Measurements from ENCODE around the gene PPARD.

PPARD gene

DNA sequence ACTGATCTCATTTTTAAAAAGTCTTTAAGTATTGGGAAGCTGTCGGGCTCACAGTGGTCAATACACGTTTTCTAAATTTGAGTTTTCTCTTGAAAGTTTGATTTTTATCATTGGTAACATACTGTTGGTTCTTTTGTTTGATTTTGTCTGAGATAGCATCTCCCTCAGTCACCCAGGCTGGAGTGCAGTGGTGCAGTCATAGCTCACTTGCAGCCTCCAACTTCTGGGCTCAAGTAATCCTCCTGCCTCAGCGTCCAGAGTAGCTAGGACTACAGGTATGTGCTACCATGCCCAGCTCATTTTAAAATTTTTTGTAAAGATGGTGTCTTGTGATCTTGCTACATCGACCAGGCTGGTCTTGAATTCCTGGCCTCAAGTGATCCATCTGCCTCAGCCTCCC lies 9.1 kb downstream of the PPARD start:
- Mint-ChIP-seq H3K4me1 (peaks cover 34% of the 10 kb centered on the region), H3K4me3 (no peak overlapping the region), H3K27ac (ENCODE audit: low read depth) (no peak overlapping the region), H3K36me3 (ENCODE audit: insufficient read depth) (peaks cover 52% of the 10 kb centered on the region), H3K9me3 (no peaks in the 10 kb centered on the region), H3K27me3 (no peaks in the 10 kb centered on the region)
- ATAC-seq (replicated peaks; ENCODE audit: extremely low read depth, poor library complexity, severe bottlenecking) (no peak), DNase-seq (ENCODE audit: low spot score in 2 of 2) (no peak)

- Mint-ChIP-seq H3K36me3 (ENCODE audit: insufficient read depth) (peaks cover 57% of the 10 kb centered on the region), H3K9me3 (no peaks in the 10 kb centered on the region), H3K27me3 (no peaks in the 10 kb centered on the region), H3K27ac (ENCODE audit: low read depth) (no peak overlapping the region), H3K4me1 (peaks cover 36% of the 10 kb centered on the region), H3K4me3 (no peak overlapping the region)
- ATAC-seq (replicated peaks; ENCODE audit: extremely low read depth, poor library complexity, severe bottlenecking): no peak
- DNase-seq (ENCODE audit: low spot score in 2 of 2): no peak
These were observed 10.4 kb downstream of the PPARD start for GRCh38 chr6:35352735-35353134.

GRCh38 chr6:35354361-35355135 lies 12.2 kb downstream of the PPARD start:
- Mint-ChIP-seq H3K27me3 (no peaks in the 10 kb centered on the region), H3K9me3 (no peaks in the 10 kb centered on the region), H3K4me3 (no peak overlapping the region), H3K27ac (ENCODE audit: low read depth) (no peak overlapping the region), H3K36me3 (ENCODE audit: insufficient read depth) (peaks cover 51% of the 10 kb centered on the region), H3K4me1 (peaks cover 26% of the 10 kb centered on the region)
- DNase-seq (ENCODE audit: low spot score in 2 of 2): no peak
- ATAC-seq (replicated peaks; ENCODE audit: extremely low read depth, poor library complexity, severe bottlenecking): no peak

- H3K4me3 Mint-ChIP-seq: no peak overlapping the region
- H3K9me3 Mint-ChIP-seq: no peaks in the 10 kb centered on the region
- DNase-seq (ENCODE audit: low spot score in 2 of 2) (no peak), ATAC-seq (replicated peaks; ENCODE audit: extremely low read depth, poor library complexity, severe bottlenecking) (no peak)
- no peak overlapping the region for H3K27ac Mint-ChIP-seq (ENCODE audit: low read depth)
- H3K36me3 Mint-ChIP-seq (ENCODE audit: insufficient read depth): peaks cover 39% of the 10 kb centered on the region
- peaks cover 27% of the 10 kb centered on the region for H3K4me1 Mint-ChIP-seq
- H3K27me3 Mint-ChIP-seq: no peaks in the 10 kb centered on the region
These were observed 14.0 kb downstream of the PPARD start for GRCh38 chr6:35356391-35356790.

DNA sequence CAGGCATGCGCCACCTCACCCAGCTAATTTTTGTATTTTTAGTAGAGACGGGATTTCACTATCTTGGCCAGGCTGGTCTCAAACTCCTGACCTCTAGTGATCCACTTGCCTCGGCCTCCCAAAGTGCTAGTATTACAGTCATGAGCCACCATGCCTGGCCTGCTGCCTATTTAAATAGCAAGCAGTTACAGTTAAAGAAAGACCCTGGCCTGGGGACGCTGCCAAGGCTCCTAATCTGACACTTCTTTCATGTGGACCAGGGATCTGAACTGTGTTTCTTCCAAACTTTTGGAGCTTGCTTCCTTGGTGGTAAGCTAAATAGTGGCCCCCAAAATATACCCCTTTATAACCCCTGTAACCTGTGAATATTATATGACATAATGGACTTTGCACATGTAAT lies 15.3 kb downstream of the PPARD start:
- Mint-ChIP-seq H3K4me1 (peaks cover 36% of the 10 kb centered on the region), H3K4me3 (no peak overlapping the region), H3K36me3 (ENCODE audit: insufficient read depth) (peaks cover 28% of the 10 kb centered on the region), H3K9me3 (no peaks in the 10 kb centered on the region), H3K27ac (ENCODE audit: low read depth) (no peak overlapping the region), H3K27me3 (no peaks in the 10 kb centered on the region)
- no peak for DNase-seq (ENCODE audit: low spot score in 2 of 2)
- ATAC-seq (replicated peaks; ENCODE audit: extremely low read depth, poor library complexity, severe bottlenecking): no peak

- ATAC-seq (replicated peaks; ENCODE audit: extremely low read depth, poor library complexity, severe bottlenecking) (no peak), DNase-seq (ENCODE audit: low spot score in 2 of 2) (no peak)
- Mint-ChIP-seq H3K9me3 (no peaks in the 10 kb centered on the region), H3K36me3 (ENCODE audit: insufficient read depth) (peaks cover 26% of the 10 kb centered on the region), H3K4me1 (peaks cover 35% of the 10 kb centered on the region), H3K27me3 (no peaks in the 10 kb centered on the region), H3K27ac (ENCODE audit: low read depth) (no peak overlapping the region), H3K4me3 (no peak overlapping the region)
These were observed 15.7 kb downstream of the PPARD start for GRCh38 chr6:35358086-35358485.

- peaks cover 31% of the 10 kb centered on the region for H3K4me1 Mint-ChIP-seq
- peaks cover 25% of the 10 kb centered on the region for H3K36me3 Mint-ChIP-seq (ENCODE audit: insufficient read depth)
- no peak overlapping the region for H3K27ac Mint-ChIP-seq (ENCODE audit: low read depth)
- H3K4me3 Mint-ChIP-seq: no peak overlapping the region
- no peaks in the 10 kb centered on the region for H3K27me3 Mint-ChIP-seq
- ATAC-seq (replicated peaks; ENCODE audit: extremely low read depth, poor library complexity, severe bottlenecking) (no peak), DNase-seq (ENCODE audit: low spot score in 2 of 2) (no peak)
- H3K9me3 Mint-ChIP-seq: no peaks in the 10 kb centered on the region
These were observed 17.0 kb downstream of the PPARD start for GRCh38 chr6:35359346-35359743.

DNA sequence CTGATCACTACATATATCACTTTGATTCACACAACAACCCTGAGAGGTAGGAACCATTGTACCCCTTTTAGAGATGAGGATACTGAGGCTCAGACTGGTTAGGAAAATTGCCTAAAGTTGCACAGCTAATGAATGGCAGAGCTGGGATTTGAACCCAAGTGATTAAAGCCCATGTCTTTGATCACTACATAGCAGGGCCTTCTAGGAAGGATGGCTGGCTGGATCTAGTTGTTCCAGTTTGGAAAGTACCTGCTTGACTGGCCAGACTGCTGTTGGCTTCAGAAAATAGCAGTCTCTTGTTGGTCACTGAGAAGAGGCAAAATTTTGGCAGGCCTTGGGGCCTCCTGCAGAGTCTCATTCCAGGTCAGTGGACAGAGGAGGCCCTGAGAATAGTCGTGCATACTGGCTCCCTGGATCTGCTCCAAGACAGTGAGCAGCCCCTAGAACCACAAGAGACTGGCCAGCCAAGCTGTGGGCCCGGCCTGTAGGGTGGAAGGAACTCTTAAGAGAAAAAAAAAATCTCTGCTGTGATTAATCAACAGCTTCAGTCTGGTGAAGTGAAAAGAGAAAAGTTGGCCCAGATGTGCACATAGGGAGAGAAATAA lies 17.5 kb downstream of the PPARD start:
- Mint-ChIP-seq H3K4me1 (peaks cover 31% of the 10 kb centered on the region), H3K27me3 (no peaks in the 10 kb centered on the region), H3K9me3 (no peaks in the 10 kb centered on the region), H3K27ac (ENCODE audit: low read depth) (no peak overlapping the region), H3K4me3 (no peak overlapping the region), H3K36me3 (ENCODE audit: insufficient read depth) (peaks cover 21% of the 10 kb centered on the region)
- no peak for DNase-seq (ENCODE audit: low spot score in 2 of 2)
- no peak for ATAC-seq (replicated peaks; ENCODE audit: extremely low read depth, poor library complexity, severe bottlenecking)

GRCh38 chr6:35360349-35361138 lies 18.2 kb downstream of the PPARD start:
- H3K4me1 Mint-ChIP-seq: peaks cover 32% of the 10 kb centered on the region
- ATAC-seq (replicated peaks; ENCODE audit: extremely low read depth, poor library complexity, severe bottlenecking): no peak
- no peak overlapping the region for H3K27ac Mint-ChIP-seq (ENCODE audit: low read depth)
- H3K27me3 Mint-ChIP-seq: no peaks in the 10 kb centered on the region
- H3K36me3 Mint-ChIP-seq (ENCODE audit: insufficient read depth): peaks cover 18% of the 10 kb centered on the region
- no peak overlapping the region for H3K4me3 Mint-ChIP-seq
- H3K9me3 Mint-ChIP-seq: no peaks in the 10 kb centered on the region
- no peak for DNase-seq (ENCODE audit: low spot score in 2 of 2)

DNA sequence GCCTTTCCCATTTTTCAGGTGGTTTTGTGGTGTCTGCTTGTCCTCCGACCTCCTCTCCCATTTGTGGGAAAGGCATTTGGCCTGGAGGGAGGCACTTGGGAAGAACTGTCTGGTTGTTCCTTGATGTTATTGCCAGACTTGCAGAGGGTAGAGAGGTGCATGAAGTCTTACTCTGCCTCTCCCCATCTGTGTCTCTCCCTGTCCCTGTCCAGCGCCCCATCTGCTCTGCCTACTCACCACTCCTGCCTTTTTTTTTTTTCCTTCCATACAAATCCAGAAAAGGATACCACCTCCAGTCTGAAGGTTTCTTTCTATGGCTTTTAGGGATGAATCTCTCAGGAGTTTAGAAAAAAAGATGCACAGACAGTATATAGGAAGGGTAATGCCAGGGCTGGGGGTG lies 19.8 kb downstream of the PPARD start:
- DNase-seq (ENCODE audit: low spot score in 2 of 2): no peak
- H3K4me3 Mint-ChIP-seq: no peak overlapping the region
- peaks cover 10% of the 10 kb centered on the region for H3K36me3 Mint-ChIP-seq (ENCODE audit: insufficient read depth)
- H3K4me1 Mint-ChIP-seq: peaks cover 35% of the 10 kb centered on the region
- H3K27ac Mint-ChIP-seq (ENCODE audit: low read depth): no peak overlapping the region
- H3K27me3 Mint-ChIP-seq: no peaks in the 10 kb centered on the region
- no peaks in the 10 kb centered on the region for H3K9me3 Mint-ChIP-seq
- ATAC-seq (replicated peaks; ENCODE audit: extremely low read depth, poor library complexity, severe bottlenecking): no peak

- no peaks in the 10 kb centered on the region for H3K9me3 Mint-ChIP-seq
- peaks cover 36% of the 10 kb centered on the region for H3K4me1 Mint-ChIP-seq
- no peak overlapping the region for H3K4me3 Mint-ChIP-seq
- DNase-seq (ENCODE audit: low spot score in 2 of 2) (no peak), ATAC-seq (replicated peaks; ENCODE audit: extremely low read depth, poor library complexity, severe bottlenecking) (no peak)
- no peak overlapping the region for H3K27ac Mint-ChIP-seq (ENCODE audit: low read depth)
- peaks cover 2% of the 10 kb centered on the region for H3K36me3 Mint-ChIP-seq (ENCODE audit: insufficient read depth)
- H3K27me3 Mint-ChIP-seq: no peaks in the 10 kb centered on the region
These were observed 21.0 kb downstream of the PPARD start for GRCh38 chr6:35363293-35363750.

DNA sequence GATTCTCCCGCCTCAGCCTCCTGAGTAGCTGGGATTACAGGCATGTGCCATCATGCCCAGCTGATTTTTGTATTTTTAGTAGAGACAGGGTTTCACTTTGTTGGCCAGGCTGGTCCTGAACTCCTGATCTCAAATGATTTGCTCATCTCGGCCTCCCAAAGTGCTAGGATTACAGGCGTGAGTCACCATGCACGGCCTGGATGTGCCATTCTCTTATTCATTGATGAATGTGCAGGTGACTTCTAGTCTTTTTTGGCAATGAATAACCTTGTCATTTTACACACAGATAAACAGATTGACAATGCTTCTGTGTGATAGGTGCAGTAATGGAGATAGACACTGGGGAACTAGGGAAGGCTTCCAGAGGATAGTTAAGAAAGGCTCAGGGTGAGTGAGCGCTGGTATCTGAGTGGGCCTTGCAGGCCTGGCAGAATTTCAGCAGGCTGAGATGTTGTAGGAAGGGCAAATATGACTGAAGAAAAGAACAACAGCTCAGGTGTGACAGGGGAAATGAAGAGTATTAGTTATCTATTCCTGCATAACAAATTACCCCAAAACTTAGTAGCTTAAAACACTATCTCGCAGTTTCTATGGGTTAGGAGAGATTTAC lies 23.3 kb downstream of the PPARD start:
- no peak overlapping the region for H3K27ac Mint-ChIP-seq (ENCODE audit: low read depth)
- H3K9me3 Mint-ChIP-seq: no peaks in the 10 kb centered on the region
- H3K36me3 Mint-ChIP-seq (ENCODE audit: insufficient read depth): peaks cover 2% of the 10 kb centered on the region
- ATAC-seq (replicated peaks; ENCODE audit: extremely low read depth, poor library complexity, severe bottlenecking): no peak
- DNase-seq (ENCODE audit: low spot score in 2 of 2): no peak
- H3K4me1 Mint-ChIP-seq: peaks cover 53% of the 10 kb centered on the region
- H3K4me3 Mint-ChIP-seq: no peak overlapping the region
- no peaks in the 10 kb centered on the region for H3K27me3 Mint-ChIP-seq

Measured in central memory CD8-positive, alpha-beta T cell (primary cell).